Measurements from ENCODE around the gene UGT1A5. TPM values are rescaled to one million over a fixed set of nuclear protein-coding genes. Genes with fewer than 3 reads are reported as not detected.

The UGT1A5 gene
- total and polyA plus RNA-seq, 2 of the 13 experiments (the other 11 are each of a cell fraction or from before 2014, with no cell fraction given): not detected

GRCh38 chr2:233807966-233808935 lies 95.5 kb downstream of the UGT1A5 start (continued):
- no peak for TF ChIP-seq ZNF7 (CRISPR knock-in tag; IDR thresholded peaks at IDR 0.05)
- TF ChIP-seq FOSL1 (CRISPR knock-in tag; IDR thresholded peaks at IDR 0.05; ENCODE audit: borderline replicate concordance): no peak
- no peak for TF ChIP-seq ZNF552 (CRISPR knock-in tag; IDR thresholded peaks at IDR 0.05; ENCODE audit: borderline replicate concordance)

GRCh38 chr2:233810385-233810784 lies 97.7 kb downstream of the UGT1A5 start:
- H3K4me2 ChIP-seq (ENCODE audit: low read depth, low read length): no peak overlapping the region
- FAIRE-seq (no peak), ATAC-seq (no peak), DNase-seq (ENCODE audit: low spot score) (no peak)
- peak; percentile 85 for TF ChIP-seq MNT (IDR thresholded peaks at IDR 0.05)
- no peak for TF ChIP-seq RXRA (CRISPR knock-in tag; IDR thresholded peaks at IDR 0.05)
- no peaks in the 10 kb centered on the region for H3K36me3 ChIP-seq (replicated peaks in 1 of 2; ENCODE audit: control insufficient read depth in 1 of 2, insufficient read depth in 2 of 2, low read length in 2 of 2)
- no peak overlapping the region for H2AFZ ChIP-seq (ENCODE audit: low read length)
- peaks cover 0 to 38% of the 10 kb centered on the region in 2 experiments; a peak in 3 of 5 replicates for H3K27me3 ChIP-seq (ENCODE audit: control insufficient read depth in 1 of 2, insufficient read depth in 2 of 2, low read length in 2 of 2)
- no TSS peak for BruUV-seq (replicated peaks)
- H3K4me3 ChIP-seq (replicated peaks in 1 of 3; ENCODE audit: insufficient read depth in 1 of 3, low read depth in 2 of 3, low read length in 3 of 3): no peak overlapping the region
- H3K27ac ChIP-seq (ENCODE audit: extremely low read length, insufficient read depth, low read length): no peak overlapping the region
- no peak overlapping the region for H3K9ac ChIP-seq (ENCODE audit: insufficient read depth, low read depth, low read length)
- no peaks in the 10 kb centered on the region for H3K9me3 ChIP-seq (ENCODE audit: low read length)
- WGBS (ENCODE audit: low lambda C conversion rate): 67% methylated on average over 6 of the region's 6 CpGs
- no peaks in the 10 kb centered on the region for H3K4me1 ChIP-seq (ENCODE audit: insufficient read depth, low read length)
- no peaks in the 10 kb centered on the region for H4K20me1 ChIP-seq (ENCODE audit: insufficient read depth, low read length)
- ChIA-PET CTCF (ENCODE audit: low intra/inter-chr PET ratio, low total read pairs) (no interaction called here), POLR2A (no interaction called here)
- in situ Hi-C loops (cut with HindIII; ENCODE audit: extremely low pct_ligation_motif_present, low pct_unique_long_range_greater_than_20kb) (no loop called here), intact Hi-C loops (cut with micrococcal nuclease; ENCODE audit: unreplicated experiment) (no loop called here)
- H3K79me2 ChIP-seq (ENCODE audit: insufficient read depth, low read length): no peaks in the 10 kb centered on the region

Data from HepG2 (cell line).